ENCODE results near the gene ASGR2. TPM values are rescaled to one million over a fixed set of nuclear protein-coding genes. Genes with fewer than 3 reads are reported as not detected.

The ASGR2 gene
- total RNA-seq, 1 experiment from 2014 or later: not detected

- CTCF ChIA-PET: no interaction called here
- no TSS peak for BruUV-seq (replicated peaks)
- intact Hi-C loops (cut with micrococcal nuclease): no loop called here
- Histone ChIP-seq H3K9me2 (replicated peaks; ENCODE audit: low read length) (no peaks in the 10 kb centered on the region), H3K79me2 (ENCODE audit: low read length) (no peaks in the 10 kb centered on the region), H2AFZ (ENCODE audit: low read length) (no peak overlapping the region), H3K9ac (ENCODE audit: low read length) (no peak overlapping the region), H3K9me3 (ENCODE audit: low read length) (no peaks in the 10 kb centered on the region), H3K27me3 (ENCODE audit: low read length) (no peaks in the 10 kb centered on the region), H3K4me1 (ENCODE audit: insufficient read depth, low read length) (no peaks in the 10 kb centered on the region), H3K4me3 (ENCODE audit: low read length) (no peak overlapping the region), H3K36me3 (ENCODE audit: low read depth, low read length) (no peaks in the 10 kb centered on the region), H4K20me1 (ENCODE audit: low read length) (no peaks in the 10 kb centered on the region), H3F3A (ENCODE audit: low read length, unreplicated experiment) (no peaks in the 10 kb centered on the region), H3K4me2 (ENCODE audit: low read length) (no peak overlapping the region), H3K27ac (ENCODE audit: low read length) (no peak overlapping the region)
- TF ChIP-seq EZH2 (IDR thresholded peaks at IDR 0.05; ENCODE audit: low read length, unreplicated experiment) (no peak), EZH2phosphoT487 (IDR thresholded peaks at IDR 0.05; ENCODE audit: borderline replicate concordance, low read length) (no peak), CTCF (conservative IDR thresholded peaks at IDR 0.05; ENCODE audit: low read depth, low read length) (no peak)
- ATAC-seq (no peak), DNase-seq (no peak)
- POLR2A ChIA-PET (ENCODE audit: unreplicated experiment): no interaction called here
Observed at GRCh38 chr17:7113273-7114071, 1.1 kb downstream of the ASGR2 start.

- Histone ChIP-seq H4K20me1 (ENCODE audit: low read length) (no peaks in the 10 kb centered on the region), H3K9me3 (ENCODE audit: low read length) (no peaks in the 10 kb centered on the region), H3K36me3 (ENCODE audit: low read depth, low read length) (no peaks in the 10 kb centered on the region), H3K27ac (ENCODE audit: low read length) (no peak overlapping the region), H3K27me3 (ENCODE audit: low read length) (no peaks in the 10 kb centered on the region), H2AFZ (ENCODE audit: low read length) (no peak overlapping the region), H3K9ac (ENCODE audit: low read length) (no peak overlapping the region), H3K4me1 (ENCODE audit: insufficient read depth, low read length) (no peaks in the 10 kb centered on the region), H3K9me2 (replicated peaks; ENCODE audit: low read length) (no peaks in the 10 kb centered on the region), H3K79me2 (ENCODE audit: low read length) (no peaks in the 10 kb centered on the region), H3K4me3 (ENCODE audit: low read length) (no peak overlapping the region), H3K4me2 (ENCODE audit: low read length) (no peak overlapping the region), H3F3A (ENCODE audit: low read length, unreplicated experiment) (no peaks in the 10 kb centered on the region)
- no peak for ATAC-seq
- no TSS peak for BruUV-seq (replicated peaks)
- no peak for DNase-seq
- ChIA-PET POLR2A (ENCODE audit: unreplicated experiment) (no interaction called here), CTCF (no interaction called here)
- TF ChIP-seq EZH2phosphoT487 (IDR thresholded peaks at IDR 0.05; ENCODE audit: borderline replicate concordance, low read length) (no peak), EZH2 (IDR thresholded peaks at IDR 0.05; ENCODE audit: low read length, unreplicated experiment) (no peak)
- intact Hi-C loops (cut with micrococcal nuclease): no loop called here
Observed at GRCh38 chr17:7112510-7113108, 2.0 kb downstream of the ASGR2 start.

GRCh38 chr17:7111784-7112509 lies 2.7 kb downstream of the ASGR2 start:
- Histone ChIP-seq H3K9me3 (ENCODE audit: low read length) (no peaks in the 10 kb centered on the region), H2AFZ (ENCODE audit: low read length) (no peak overlapping the region), H3K36me3 (ENCODE audit: low read depth, low read length) (no peaks in the 10 kb centered on the region), H3K27ac (ENCODE audit: low read length) (no peak overlapping the region), H3K27me3 (ENCODE audit: low read length) (no peaks in the 10 kb centered on the region), H4K20me1 (ENCODE audit: low read length) (no peaks in the 10 kb centered on the region), H3K4me3 (ENCODE audit: low read length) (no peak overlapping the region), H3K79me2 (ENCODE audit: low read length) (no peaks in the 10 kb centered on the region), H3K4me1 (ENCODE audit: insufficient read depth, low read length) (no peaks in the 10 kb centered on the region), H3K9me2 (replicated peaks; ENCODE audit: low read length) (no peaks in the 10 kb centered on the region), H3F3A (ENCODE audit: low read length, unreplicated experiment) (no peaks in the 10 kb centered on the region), H3K9ac (ENCODE audit: low read length) (no peak overlapping the region), H3K4me2 (ENCODE audit: low read length) (no peak overlapping the region)
- no TSS peak for BruUV-seq (replicated peaks)
- ChIA-PET POLR2A (ENCODE audit: unreplicated experiment) (no interaction called here), CTCF (no interaction called here)
- ATAC-seq (no peak), DNase-seq (no peak)
- intact Hi-C loops (cut with micrococcal nuclease): no loop called here
- TF ChIP-seq CTCF (conservative IDR thresholded peaks at IDR 0.05; ENCODE audit: low read depth, low read length) (no peak), EZH2phosphoT487 (IDR thresholded peaks at IDR 0.05; ENCODE audit: borderline replicate concordance, low read length) (no peak)

All from PC-3 (cell line).